ENCODE results near the gene UNC119. TPM values are rescaled to one million over a fixed set of nuclear protein-coding genes. Genes with fewer than 3 reads are reported as not detected.

The UNC119 gene
- total RNA-seq, 1 experiment from 2014 or later: 13.0 TPM

DNA sequence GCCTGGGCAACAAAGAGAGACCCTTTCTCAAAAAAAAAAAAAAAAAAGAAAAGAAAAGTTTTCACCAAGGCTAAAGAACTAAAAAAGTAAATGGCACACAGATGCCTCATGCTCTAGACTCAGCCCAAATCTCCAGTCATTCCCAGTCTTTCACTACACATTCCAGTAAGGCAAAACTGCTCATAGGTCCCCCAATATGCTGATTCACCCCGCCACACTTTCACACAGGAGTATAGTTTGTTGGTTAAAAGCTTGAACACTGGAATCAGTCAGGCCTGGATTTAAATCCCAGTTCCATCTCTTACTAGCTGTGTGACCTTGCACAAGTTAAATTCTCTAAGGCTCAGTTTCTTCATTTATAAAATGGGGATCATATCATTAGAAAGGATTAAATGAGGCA lies 17.0 kb upstream of the UNC119 start:
- Mint-ChIP-seq H3K27ac (ENCODE audit: unreplicated experiment) (no peak overlapping the region), H3K4me3 (ENCODE audit: low read depth, unreplicated experiment) (no peak overlapping the region), H3K27me3 (ENCODE audit: unreplicated experiment) (no peaks in the 10 kb centered on the region), H3K9me3 (ENCODE audit: low read depth, unreplicated experiment) (no peaks in the 10 kb centered on the region), H3K4me1 (ENCODE audit: low read depth, unreplicated experiment) (peaks cover 30% of the 10 kb centered on the region), H3K36me3 (ENCODE audit: insufficient read depth, unreplicated experiment) (peaks cover 29% of the 10 kb centered on the region)
- no peak for DNase-seq
- CTCF ChIA-PET: interaction anchor here (0.5 to 1.0 kb wide), 3 partner anchors 18 to 1159 kb away, joined by 3 to 5 read pairs (median 3); no protein-coding TSS in a partner anchor
- TF ChIP-seq, protein P1, sequence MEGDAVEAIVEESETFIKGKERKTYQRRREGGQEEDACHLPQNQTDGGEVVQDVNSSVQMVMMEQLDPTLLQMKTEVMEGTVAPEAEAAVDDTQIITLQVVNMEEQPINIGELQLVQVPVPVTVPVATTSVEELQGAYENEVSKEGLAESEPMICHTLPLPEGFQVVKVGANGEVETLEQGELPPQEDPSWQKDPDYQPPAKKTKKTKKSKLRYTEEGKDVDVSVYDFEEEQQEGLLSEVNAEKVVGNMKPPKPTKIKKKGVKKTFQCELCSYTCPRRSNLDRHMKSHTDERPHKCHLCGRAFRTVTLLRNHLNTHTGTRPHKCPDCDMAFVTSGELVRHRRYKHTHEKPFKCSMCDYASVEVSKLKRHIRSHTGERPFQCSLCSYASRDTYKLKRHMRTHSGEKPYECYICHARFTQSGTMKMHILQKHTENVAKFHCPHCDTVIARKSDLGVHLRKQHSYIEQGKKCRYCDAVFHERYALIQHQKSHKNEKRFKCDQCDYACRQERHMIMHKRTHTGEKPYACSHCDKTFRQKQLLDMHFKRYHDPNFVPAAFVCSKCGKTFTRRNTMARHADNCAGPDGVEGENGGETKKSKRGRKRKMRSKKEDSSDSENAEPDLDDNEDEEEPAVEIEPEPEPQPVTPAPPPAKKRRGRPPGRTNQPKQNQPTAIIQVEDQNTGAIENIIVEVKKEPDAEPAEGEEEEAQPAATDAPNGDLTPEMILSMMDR (IDR thresholded peaks at IDR 0.05; ENCODE audit: unreplicated experiment): no peak
- TSS peak; percentile 54 for BruUV-seq (replicated peaks)
- intact Hi-C loops (cut with micrococcal nuclease; ENCODE audit: unreplicated experiment): no loop called here

DNA sequence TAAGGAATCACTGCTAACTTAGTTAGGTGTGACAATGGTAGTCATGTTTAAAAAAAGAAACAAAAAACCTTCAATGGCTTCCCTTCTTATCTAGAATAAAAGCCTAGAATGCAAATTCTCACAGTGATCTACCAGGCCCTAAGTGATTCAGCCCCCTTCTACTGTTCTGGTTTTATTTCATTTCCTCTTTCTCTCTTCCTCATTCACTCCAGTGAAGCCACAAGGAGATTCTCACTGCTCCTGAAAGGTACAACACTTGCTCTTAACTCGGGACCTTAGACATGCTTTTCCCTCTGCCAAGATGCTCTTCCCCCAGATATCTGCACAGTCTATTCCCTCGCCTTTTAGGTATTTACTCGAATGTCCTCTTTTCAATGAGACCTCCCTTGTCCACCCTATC lies 15.2 kb upstream of the UNC119 start:
- DNase-seq: no peak
- Mint-ChIP-seq H3K36me3 (ENCODE audit: insufficient read depth, unreplicated experiment) (peaks cover 40% of the 10 kb centered on the region), H3K4me1 (ENCODE audit: low read depth, unreplicated experiment) (peaks cover 36% of the 10 kb centered on the region), H3K9me3 (ENCODE audit: low read depth, unreplicated experiment) (no peaks in the 10 kb centered on the region), H3K4me3 (ENCODE audit: low read depth, unreplicated experiment) (no peak overlapping the region), H3K27me3 (ENCODE audit: unreplicated experiment) (no peaks in the 10 kb centered on the region), H3K27ac (ENCODE audit: unreplicated experiment) (peak overlapping the region; percentile 34)
- intact Hi-C loops (cut with micrococcal nuclease; ENCODE audit: unreplicated experiment): no loop called here
- CTCF ChIA-PET: interaction anchor here (0.6 kb wide), 1 partner anchor 24 kb away, joined by 7 read pairs; no protein-coding TSS in a partner anchor
- TF ChIP-seq, protein P1 (IDR thresholded peaks at IDR 0.05; ENCODE audit: unreplicated experiment): no peak
- no TSS peak for BruUV-seq (replicated peaks)

DNA sequence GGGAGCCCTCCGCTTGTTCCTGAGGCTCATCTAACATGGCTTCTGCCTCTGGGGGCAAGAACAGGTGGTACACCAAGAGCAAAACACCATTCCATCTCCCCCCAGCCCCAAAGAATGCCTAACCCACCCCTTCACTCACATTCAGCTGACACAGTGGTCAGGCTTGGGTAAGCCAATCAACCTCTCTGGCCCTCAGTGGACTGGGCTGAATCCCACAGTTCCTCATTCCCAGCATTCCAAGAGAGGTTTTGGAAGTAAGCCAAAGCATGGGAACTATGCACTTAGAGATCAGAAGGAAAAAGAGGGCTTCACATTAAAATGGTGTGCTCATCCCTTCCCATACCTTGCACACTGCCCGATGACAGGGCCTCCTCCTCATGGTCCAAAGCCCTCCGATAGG lies 11.1 kb upstream of the UNC119 start:
- peaks cover 19% of the 10 kb centered on the region for H3K4me1 Mint-ChIP-seq (ENCODE audit: low read depth, unreplicated experiment)
- TF ChIP-seq, protein P1 (IDR thresholded peaks at IDR 0.05; ENCODE audit: unreplicated experiment): no peak
- intact Hi-C loops (cut with micrococcal nuclease; ENCODE audit: unreplicated experiment): no loop called here
- CTCF ChIA-PET: no interaction called here
- no peaks in the 10 kb centered on the region for H3K9me3 Mint-ChIP-seq (ENCODE audit: low read depth, unreplicated experiment)
- no peak overlapping the region for H3K27ac Mint-ChIP-seq (ENCODE audit: unreplicated experiment)
- peaks cover 11% of the 10 kb centered on the region for H3K36me3 Mint-ChIP-seq (ENCODE audit: insufficient read depth, unreplicated experiment)
- DNase-seq: peak; percentile 21
- BruUV-seq (replicated peaks): no TSS peak
- H3K4me3 Mint-ChIP-seq (ENCODE audit: low read depth, unreplicated experiment): no peak overlapping the region
- H3K27me3 Mint-ChIP-seq (ENCODE audit: unreplicated experiment): no peaks in the 10 kb centered on the region

DNA sequence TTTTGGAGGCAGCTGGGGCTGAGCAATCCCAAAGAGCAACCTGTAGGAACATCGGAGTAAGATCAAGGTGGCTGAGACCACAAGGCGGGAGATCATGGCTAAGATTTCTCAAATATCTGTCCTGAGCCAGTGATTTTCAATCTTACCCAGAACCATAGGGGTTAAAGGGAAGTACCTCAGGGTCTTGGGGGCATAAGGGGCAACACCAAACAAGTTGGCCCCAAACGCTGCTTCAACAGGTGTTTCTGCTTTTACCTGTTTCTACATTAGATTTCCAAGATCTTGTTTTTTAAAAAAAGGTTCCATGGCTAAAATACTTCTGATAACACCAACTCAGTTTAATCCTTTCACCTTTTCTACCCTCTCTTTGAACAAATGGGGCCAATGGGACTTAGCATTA lies 2.6 kb upstream of the UNC119 start:
- CTCF ChIA-PET: interaction anchor here (1.6 kb wide), 1 partner anchor 20 kb away, joined by 3 read pairs; no protein-coding TSS in a partner anchor
- no peak for DNase-seq
- Mint-ChIP-seq H3K4me3 (ENCODE audit: low read depth, unreplicated experiment) (no peak overlapping the region), H3K36me3 (ENCODE audit: insufficient read depth, unreplicated experiment) (peaks cover 15% of the 10 kb centered on the region), H3K27ac (ENCODE audit: unreplicated experiment) (no peak overlapping the region), H3K27me3 (ENCODE audit: unreplicated experiment) (no peaks in the 10 kb centered on the region), H3K4me1 (ENCODE audit: low read depth, unreplicated experiment) (peaks cover 12% of the 10 kb centered on the region), H3K9me3 (ENCODE audit: low read depth, unreplicated experiment) (no peaks in the 10 kb centered on the region)
- TF ChIP-seq, protein P1 (IDR thresholded peaks at IDR 0.05; ENCODE audit: unreplicated experiment): no peak
- BruUV-seq (replicated peaks): no TSS peak
- intact Hi-C loops (cut with micrococcal nuclease; ENCODE audit: unreplicated experiment): no loop called here

All from Calu3 (cell line).